Activated T-helper 1 cell treated with Interleukin-2 at 50 U/mL for 16 hours (primary cell): ENCODE results near the gene M1AP.
"Not testable (repeated sequence)": the region's sequence is repeated elsewhere in the genome, so short reads cannot be mapped to it uniquely, and the experiment has no call there.

ENCODE experiments used
- DNase-seq: peaks from one replicate; pipeline ENCODE4 v3.0.0-alpha.2; 2020; ENCODE audit warnings: low read depth

Gene M1AP

GRCh38 chr2:74653985-74654882 lies 6.1 kb upstream of the M1AP start, which contains the start of gene SEMA4F:
TSS of gene SEMA4F (plus strand) at chr2:74654247. CDS start at chr2:74654377, 130 bp downstream.
- peak; percentile 88 for DNase-seq

- no peak for DNase-seq
Measured at GRCh38 chr2:74653589-74653984, 5.5 kb upstream of the M1AP start.

- no peak for DNase-seq
Measured at GRCh38 chr2:74646834-74647482, 1.2 kb downstream of the M1AP start.

GRCh38 chr2:74646201-74646600 lies 1.9 kb downstream of the M1AP start:
- DNase-seq = no peak

GRCh38 chr2:74645344-74645743 lies 2.8 kb downstream of the M1AP start:
- DNase-seq = no peak

GRCh38 chr2:74639550-74639949 lies 8.6 kb downstream of the M1AP start:
- DNase-seq = no peak

GRCh38 chr2:74632939-74633312 lies 15.2 kb downstream of the M1AP start:
- no peak for DNase-seq

- no peak for DNase-seq
Measured at GRCh38 chr2:74632209-74632938, 15.8 kb downstream of the M1AP start.

GRCh38 chr2:74630454-74630853 lies 17.7 kb downstream of the M1AP start:
- not testable (repeated sequence) for DNase-seq

- no peak for DNase-seq
Measured at GRCh38 chr2:74628538-74629105, 19.5 kb downstream of the M1AP start.

- DNase-seq = no peak
Measured at GRCh38 chr2:74625658-74626425, 22.3 kb downstream of the M1AP start.

GRCh38 chr2:74620671-74621070 lies 27.5 kb downstream of the M1AP start:
- DNase-seq = no peak

- DNase-seq = no peak
Measured at GRCh38 chr2:74619651-74620297, 28.4 kb downstream of the M1AP start.

GRCh38 chr2:74618410-74619083 lies 29.6 kb downstream of the M1AP start:
- no peak for DNase-seq

- no peak for DNase-seq
Measured at GRCh38 chr2:74617122-74617521, 31.0 kb downstream of the M1AP start.

GRCh38 chr2:74606927-74607326 lies 41.2 kb downstream of the M1AP start:
- DNase-seq = no peak

- DNase-seq = no peak
Measured at GRCh38 chr2:74603282-74604000, 44.7 kb downstream of the M1AP start.

- no peak for DNase-seq
Measured at GRCh38 chr2:74602586-74603281, 45.4 kb downstream of the M1AP start.

- DNase-seq = no peak
Measured at GRCh38 chr2:74599676-74600075, 48.5 kb downstream of the M1AP start.
